HG02943 (cell line): ENCODE measurements around the gene OGG1.
"Not testable (repeated sequence)": the region's sequence is repeated elsewhere in the genome, so short reads cannot be mapped to it uniquely, and the experiment has no call there.

Source experiments
- ATAC-seq: cut with Tn5 transposase; IDR thresholded peaks from one replicate; pipeline ENCODE4 v1.9.1; 2021; ENCODE audit warnings: mild to moderate bottlenecking, low read depth, moderate library complexity; ENCODE audit not compliant: unreplicated experiment

Gene OGG1

GRCh38 chr3:9760779-9761505 lies 11.2 kb downstream of the OGG1 start:
- no peak for ATAC-seq

DNA sequence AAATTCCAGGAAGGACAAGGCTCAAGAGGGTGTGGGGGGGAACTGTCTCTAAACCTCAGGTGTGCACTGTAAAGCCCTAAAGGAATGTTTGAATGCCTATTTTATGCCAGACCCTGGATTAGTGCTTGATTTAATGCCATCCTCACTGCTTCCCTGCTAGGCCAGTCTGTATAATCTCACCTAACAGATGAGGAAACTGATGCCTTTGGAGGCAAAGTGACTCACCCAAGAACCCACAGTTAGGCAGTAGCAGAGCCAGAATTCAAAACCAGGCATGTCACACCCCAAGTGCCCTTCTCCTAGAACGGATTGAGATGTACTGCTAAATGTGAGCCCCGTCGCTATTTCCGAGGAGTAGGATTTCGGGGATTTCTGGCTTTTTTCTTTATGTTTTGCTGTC lies 12.2 kb downstream of the OGG1 start:
- ATAC-seq = no peak

- ATAC-seq = no peak
Measured at GRCh38 chr3:9762871-9763270, 13.1 kb downstream of the OGG1 start.

DNA sequence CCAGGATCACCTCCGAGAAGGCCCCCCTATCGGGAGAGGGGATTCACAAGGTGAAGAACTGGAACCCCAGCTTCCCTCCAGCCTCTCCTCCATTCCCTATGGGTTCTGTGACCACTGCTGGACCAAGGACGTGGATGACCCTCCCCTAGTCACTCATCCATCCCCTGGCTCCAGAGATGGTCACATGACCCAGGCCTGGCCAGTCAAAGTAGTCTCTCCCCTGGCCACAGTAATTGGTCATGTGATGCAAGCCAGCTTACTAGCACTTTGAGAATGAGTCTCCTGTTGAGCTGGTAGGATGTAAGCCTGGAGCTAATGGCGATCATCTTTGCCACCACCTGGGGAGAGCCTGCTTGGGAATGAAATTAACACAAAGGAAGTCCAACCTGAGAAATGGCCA lies 16.1 kb downstream of the OGG1 start:
- ATAC-seq = no peak

DNA sequence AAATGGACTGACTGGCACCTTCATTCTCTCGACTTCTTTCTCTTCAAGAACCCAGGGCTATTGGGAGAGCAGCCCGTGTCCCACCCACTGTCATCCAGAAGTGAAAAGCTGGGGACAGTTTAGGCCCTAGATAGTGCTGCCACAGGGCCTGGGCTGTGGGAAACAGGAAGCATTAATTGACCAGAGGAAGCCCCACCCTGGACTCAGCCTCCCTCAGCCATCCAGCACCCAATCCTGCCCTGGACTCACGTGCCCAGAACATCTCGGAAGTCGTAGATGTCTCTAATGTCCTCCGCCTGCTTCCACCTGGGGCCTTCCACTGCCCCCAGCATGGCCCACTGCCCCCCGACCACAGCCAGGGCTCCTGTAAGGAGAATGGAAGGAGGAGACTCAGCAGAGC lies 17.7 kb downstream of the OGG1 start:
- no peak for ATAC-seq

GRCh38 chr3:9768141-9768775 lies 18.5 kb downstream of the OGG1 start:
- no peak for ATAC-seq

GRCh38 chr3:9769012-9769411 lies 19.3 kb downstream of the OGG1 start:
- ATAC-seq = no peak

GRCh38 chr3:9769426-9770275 lies 19.9 kb downstream of the OGG1 start, which contains the start of gene CAMK1:
Gene CAMK1 (minus strand): TSS chr3:9769947. CDS start chr3:9767749, 2,198 bp downstream.
- no peak for ATAC-seq

DNA sequence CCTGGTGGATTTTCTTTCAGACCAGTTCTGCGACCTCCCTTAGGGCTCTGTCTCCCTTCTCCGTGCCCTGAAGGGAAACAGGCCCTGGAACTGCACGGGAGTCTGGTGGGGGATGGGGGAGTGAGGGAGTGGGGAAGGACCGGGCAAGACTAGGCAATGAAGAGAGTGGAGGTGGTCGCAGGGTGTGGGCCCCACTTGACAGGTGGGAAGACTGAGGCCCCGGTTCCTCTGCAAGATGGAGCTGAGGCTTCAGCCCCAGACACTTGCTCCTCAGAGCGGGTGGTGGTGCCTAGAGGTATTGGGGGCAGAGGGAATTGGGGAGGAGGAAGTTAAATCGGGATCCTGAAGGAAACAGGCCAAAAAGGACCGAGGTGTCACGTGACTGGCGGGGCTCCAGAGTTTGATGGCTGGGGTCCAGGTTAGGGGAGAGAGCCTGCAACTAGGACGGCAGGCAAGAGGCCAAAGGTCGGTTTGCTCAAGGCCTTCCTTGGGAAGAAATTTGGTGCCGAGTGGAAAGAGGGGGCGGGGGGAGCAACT lies 20.6 kb downstream of the OGG1 start:
- ATAC-seq = no peak

DNA sequence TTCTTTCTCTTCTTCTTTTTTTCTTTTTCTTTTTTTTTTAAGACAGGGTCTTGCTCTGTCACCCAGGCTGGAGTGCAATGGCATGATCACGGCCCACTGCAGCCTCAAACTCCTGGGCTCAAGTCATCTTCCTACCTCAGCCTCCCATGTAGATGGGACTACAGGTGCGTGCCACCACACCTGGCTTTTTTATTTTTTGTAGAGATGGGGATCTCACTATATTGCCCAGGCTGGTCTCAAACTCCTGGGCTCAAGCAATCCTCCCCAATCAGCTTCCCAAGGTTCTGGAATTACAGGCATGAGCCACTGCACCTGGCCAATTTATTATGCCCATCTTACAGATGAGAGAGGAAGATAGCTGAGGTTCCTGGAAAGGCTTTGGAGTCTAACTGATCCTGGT lies 21.3 kb downstream of the OGG1 start:
- ATAC-seq = not testable (repeated sequence)

DNA sequence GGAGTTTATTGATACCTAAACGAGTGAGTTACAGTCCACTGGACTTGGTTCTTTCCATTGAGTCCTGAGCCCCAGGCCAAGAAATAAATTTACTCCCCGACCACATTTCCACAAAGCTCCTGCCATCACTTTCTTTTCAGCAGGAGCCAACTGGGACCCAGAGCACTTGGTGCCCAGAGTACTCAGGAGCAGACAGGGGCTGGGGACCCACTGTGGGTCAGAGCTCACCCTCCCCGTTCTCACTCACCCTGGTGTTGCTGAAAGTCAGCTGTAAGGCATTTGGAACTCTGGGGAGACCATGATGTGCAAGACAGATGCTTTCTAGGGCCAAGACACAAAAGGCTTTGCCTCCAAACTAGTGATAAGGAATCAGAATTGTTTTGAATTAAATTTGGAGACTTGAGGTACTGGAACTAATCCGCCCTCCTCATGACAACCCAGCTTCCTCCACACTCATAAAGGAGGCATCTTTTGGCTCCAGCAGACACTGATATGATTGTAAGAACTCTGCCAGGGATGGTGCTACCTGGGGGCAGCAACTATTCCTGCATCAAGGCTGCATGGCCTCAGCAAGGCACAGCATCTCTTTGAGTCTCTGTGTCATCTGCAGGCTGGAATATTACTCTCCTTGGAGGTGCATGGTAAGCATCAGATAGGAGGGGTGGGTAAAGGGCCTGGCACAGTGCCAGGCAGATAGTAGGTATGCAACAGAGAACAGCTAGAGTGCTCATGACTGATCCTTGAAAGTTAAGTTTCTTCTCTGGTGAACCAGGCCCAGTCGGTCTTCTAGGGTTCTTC lies 27.3 kb downstream of the OGG1 start:
- no peak for ATAC-seq

- ATAC-seq = no peak
Measured at GRCh38 chr3:9777694-9778021, 27.9 kb downstream of the OGG1 start.

DNA sequence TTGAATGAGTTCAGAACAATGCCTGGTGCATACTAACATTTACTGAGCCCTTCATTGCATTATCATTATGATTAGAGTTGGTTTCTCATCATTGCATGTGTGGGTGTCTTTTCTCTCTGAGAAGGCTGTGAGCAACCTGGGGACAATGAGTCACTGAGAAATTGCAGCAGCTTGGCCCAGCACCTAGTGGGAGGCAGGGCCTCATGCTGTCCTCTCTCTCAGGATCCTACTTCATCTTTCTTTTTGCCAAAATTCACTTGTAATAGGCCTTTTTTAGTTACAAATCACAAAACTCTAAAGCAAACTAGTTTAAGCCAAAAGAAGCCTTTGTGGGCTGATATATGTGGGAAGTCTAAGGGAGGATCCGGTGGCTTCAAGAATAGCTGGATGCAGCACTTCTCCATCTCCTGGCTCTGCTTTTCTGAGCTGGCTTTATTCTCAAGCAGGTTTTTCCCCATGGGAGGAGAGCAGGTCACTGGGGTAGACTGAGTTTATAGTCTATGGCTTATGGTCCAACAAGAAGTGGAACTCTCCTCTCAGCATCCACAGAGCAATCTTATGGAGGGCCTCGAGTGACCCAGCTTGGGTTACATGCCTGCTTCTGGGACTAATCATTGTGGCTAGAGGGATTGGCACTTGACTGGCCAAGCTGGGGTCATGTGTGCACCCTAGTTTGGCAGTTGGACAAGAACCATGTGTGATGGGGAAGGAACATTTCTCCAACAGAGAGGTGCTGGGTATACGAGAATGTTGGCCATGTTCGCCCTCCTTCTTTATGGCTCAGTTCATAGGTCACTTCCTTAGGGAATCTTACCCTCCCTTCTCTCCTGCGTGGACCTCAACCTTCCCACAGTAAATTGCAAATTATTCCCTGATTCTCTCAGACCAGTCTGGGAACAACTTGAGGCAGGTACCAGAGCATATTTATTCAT lies 28.7 kb downstream of the OGG1 start:
- ATAC-seq = no peak

GRCh38 chr3:9779075-9779593 lies 29.4 kb downstream of the OGG1 start:
- no peak for ATAC-seq

DNA sequence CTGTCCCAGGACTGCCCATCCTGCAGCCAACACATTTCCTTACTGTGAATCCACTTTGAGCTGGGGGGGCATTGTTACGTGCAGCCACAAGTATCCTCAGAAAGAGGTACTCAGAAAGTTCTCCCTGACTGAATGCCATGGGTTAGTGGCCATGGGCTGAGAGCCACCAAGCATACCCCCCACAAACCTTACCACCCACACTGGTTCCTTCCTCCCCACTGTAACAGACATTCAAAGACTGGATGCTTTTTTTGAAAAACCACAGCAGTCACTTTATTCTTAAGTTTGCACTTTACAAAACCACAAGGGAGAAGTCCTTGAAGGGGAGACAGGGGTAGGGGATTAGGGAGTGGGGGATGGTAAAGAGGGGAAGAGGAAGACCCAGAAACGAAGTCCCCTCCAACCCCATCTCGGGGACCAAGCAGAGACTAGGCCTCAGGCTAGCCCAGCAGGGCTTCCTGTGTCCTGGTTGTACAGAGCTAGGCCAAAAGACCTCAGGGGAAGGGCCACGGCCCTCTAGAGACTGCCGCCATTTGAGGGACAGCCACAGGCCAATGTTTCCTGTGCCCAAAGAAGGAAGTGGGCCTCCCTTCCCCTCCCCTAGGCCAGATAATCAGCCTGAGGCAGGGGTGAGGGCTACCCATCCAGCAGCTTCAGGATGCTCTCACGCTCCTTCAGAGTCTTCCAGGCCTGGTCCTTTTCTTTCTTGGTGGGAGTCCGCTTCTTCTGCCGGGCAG lies 30.1 kb downstream of the OGG1 start:
- no peak for ATAC-seq

- no peak for ATAC-seq
Measured at GRCh38 chr3:9780458-9780812, 30.7 kb downstream of the OGG1 start.

- ATAC-seq = no peak
Measured at GRCh38 chr3:9780910-9781309, 31.2 kb downstream of the OGG1 start.

GRCh38 chr3:9781551-9781950 lies 31.8 kb downstream of the OGG1 start:
- no peak for ATAC-seq
